ENCODE results near the gene PPP1R9A.

Gene PPP1R9A

GRCh38 chr7:95323410-95324129 is 416.2 kb downstream of the PPP1R9A start:
- no peak for DNase-seq

GRCh38 chr7:95324431-95324830 is 417.0 kb downstream of the PPP1R9A start, which contains the start of gene PON1:
Gene PON1, minus strand, starts transcription at chr7:95324532. Its CDS starts 57 bp downstream, at chr7:95324475.
- no peak for DNase-seq

- DNase-seq, result no peak
These were observed 420.0 kb downstream of the PPP1R9A start for GRCh38 chr7:95327356-95327755.

GRCh38 chr7:95330204-95330960 is 423.0 kb downstream of the PPP1R9A start:
- DNase-seq, result no peak

GRCh38 chr7:95330961-95331337 is 423.6 kb downstream of the PPP1R9A start:
- DNase-seq, result no peak

GRCh38 chr7:95334447-95334846 is 427.1 kb downstream of the PPP1R9A start:
- no peak for DNase-seq

- DNase-seq, result no peak
These were observed 427.7 kb downstream of the PPP1R9A start for GRCh38 chr7:95335093-95335492.

GRCh38 chr7:95338832-95339231 is 431.4 kb downstream of the PPP1R9A start:
- DNase-seq, result no peak

GRCh38 chr7:95340491-95340890 is 433.1 kb downstream of the PPP1R9A start:
- no peak for DNase-seq

- no peak for DNase-seq
These were observed 434.6 kb downstream of the PPP1R9A start for GRCh38 chr7:95342029-95342428.

- no peak for DNase-seq
These were observed 435.4 kb downstream of the PPP1R9A start for GRCh38 chr7:95342642-95343307.

All from effector CD8-positive, alpha-beta T cell (primary cell).